Osteocyte (in vitro differentiated cells): ENCODE data around the gene SLC4A1. TPM values are rescaled to one million over a fixed set of nuclear protein-coding genes. Genes with fewer than 3 reads are reported as not detected.

Experiments
- DNase-seq: peaks from one replicate; pipeline ENCODE4 v3.0.0; 2021; ENCODE audit warnings: mixed read lengths; ENCODE audit not compliant: unreplicated experiment; ENCODE audit errors: extremely low spot score
- H3K27ac Mint-ChIP-seq: one replicate; pipeline ENCODE4 v1.8.0; 2021; ENCODE audit warnings: mild to moderate bottlenecking, mixed read lengths; ENCODE audit not compliant: unreplicated experiment
- H3K27me3 Mint-ChIP-seq: one replicate; pipeline ENCODE4 v1.8.0; 2021; ENCODE audit warnings: mixed read lengths; ENCODE audit not compliant: unreplicated experiment
- H3K36me3 Mint-ChIP-seq: one replicate; pipeline ENCODE4 v1.8.0; 2021; ENCODE audit warnings: mixed read lengths; ENCODE audit not compliant: unreplicated experiment
- H3K4me1 Mint-ChIP-seq: one replicate; pipeline ENCODE4 v1.8.0; 2021; ENCODE audit warnings: mixed read lengths; ENCODE audit not compliant: unreplicated experiment
- H3K4me3 Mint-ChIP-seq: one replicate; pipeline ENCODE4 v1.8.0; 2021; ENCODE audit warnings: mild to moderate bottlenecking, moderate library complexity, mixed read lengths; ENCODE audit not compliant: unreplicated experiment
- H3K9me3 Mint-ChIP-seq: one replicate; pipeline ENCODE4 v1.8.0; 2021; ENCODE audit warnings: mixed read lengths; ENCODE audit not compliant: unreplicated experiment
- total RNA-seq: library from RNA; stranded (reverse); gene quantifications from 2 replicates; pipeline ENCODE4 v1.2.1, GENCODE V29; 2021
- TF ChIP-seq, protein P1 (sequence below): fragments of 200-600 bp; sonication (generic); IDR thresholded peaks from 2 replicates; pipeline ENCODE4 v1.5.0; 2021; ENCODE audit warnings: antibody characterized with exemption, mild to moderate bottlenecking, moderate library complexity

Gene SLC4A1
- total RNA-seq, 1 donor from 2014 or later: not detected

DNA sequence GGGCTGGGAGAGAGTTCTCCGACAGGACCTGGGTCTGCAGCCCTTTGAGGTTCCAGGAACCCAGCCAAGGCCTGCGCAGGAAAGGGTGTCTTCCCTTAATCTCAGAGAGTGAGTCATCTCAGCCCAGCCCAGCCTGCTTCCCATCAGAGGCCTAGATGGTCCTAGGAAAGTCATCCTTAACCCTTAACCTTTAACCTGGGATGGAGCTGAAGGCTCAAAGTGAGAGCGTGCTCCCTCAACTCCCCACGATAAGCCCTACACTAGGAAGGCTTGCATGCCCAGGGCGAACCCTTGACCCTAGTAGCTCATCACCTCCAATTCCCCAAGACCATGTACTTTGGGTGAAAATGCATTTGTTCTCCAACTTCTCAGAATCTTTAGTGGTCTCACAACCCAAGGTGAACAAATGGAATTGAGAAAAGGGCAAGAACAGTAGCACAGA, 63.5 kb downstream of the SLC4A1 start:
- Mint-ChIP-seq H3K36me3 (peaks cover 12% of the 10 kb centered on the region), H3K27me3 (no peaks in the 10 kb centered on the region), H3K4me1 (peaks cover 17% of the 10 kb centered on the region), H3K27ac (peak overlapping the region; percentile 13), H3K4me3 (no peak overlapping the region), H3K9me3 (no peaks in the 10 kb centered on the region)
- TF ChIP-seq, protein P1, sequence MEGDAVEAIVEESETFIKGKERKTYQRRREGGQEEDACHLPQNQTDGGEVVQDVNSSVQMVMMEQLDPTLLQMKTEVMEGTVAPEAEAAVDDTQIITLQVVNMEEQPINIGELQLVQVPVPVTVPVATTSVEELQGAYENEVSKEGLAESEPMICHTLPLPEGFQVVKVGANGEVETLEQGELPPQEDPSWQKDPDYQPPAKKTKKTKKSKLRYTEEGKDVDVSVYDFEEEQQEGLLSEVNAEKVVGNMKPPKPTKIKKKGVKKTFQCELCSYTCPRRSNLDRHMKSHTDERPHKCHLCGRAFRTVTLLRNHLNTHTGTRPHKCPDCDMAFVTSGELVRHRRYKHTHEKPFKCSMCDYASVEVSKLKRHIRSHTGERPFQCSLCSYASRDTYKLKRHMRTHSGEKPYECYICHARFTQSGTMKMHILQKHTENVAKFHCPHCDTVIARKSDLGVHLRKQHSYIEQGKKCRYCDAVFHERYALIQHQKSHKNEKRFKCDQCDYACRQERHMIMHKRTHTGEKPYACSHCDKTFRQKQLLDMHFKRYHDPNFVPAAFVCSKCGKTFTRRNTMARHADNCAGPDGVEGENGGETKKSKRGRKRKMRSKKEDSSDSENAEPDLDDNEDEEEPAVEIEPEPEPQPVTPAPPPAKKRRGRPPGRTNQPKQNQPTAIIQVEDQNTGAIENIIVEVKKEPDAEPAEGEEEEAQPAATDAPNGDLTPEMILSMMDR: no peak
- DNase-seq: no peak

DNA sequence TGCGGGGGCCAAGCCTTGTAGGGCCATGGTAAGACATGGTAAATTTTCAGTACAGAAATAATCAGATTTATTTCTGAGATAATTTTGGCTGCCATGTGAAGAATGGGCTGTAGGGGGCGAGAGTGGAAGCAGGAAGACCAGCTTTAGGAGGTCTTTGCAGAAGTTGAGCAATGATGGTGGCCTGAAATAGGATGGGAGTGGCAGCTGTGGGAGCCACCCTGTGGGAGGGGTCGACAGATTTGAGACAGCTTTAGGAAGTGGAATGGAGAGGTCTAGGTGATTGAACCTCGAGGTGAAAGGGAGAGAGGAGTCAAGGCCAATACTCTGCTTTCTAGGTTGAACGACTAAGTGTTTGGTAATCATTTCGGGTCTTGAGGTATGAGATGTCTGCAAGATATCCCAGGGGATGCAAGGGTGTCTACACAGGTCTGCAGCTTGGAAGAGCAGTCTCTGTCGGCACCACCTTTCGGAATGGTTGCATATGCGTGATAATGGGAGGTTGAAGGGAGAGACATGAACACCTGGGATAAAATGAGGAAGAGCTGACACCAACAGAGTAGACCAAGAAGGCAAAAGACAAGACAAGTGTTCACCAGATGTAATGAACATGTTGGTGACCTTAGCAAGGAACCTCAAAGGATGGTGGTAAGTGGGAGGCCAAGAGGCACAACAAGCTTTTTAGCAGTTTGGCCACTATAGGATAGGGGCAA, 64.0 kb downstream of the SLC4A1 start:
- no peak for DNase-seq
- Mint-ChIP-seq H3K27me3 (no peaks in the 10 kb centered on the region), H3K9me3 (no peaks in the 10 kb centered on the region), H3K36me3 (peaks cover 12% of the 10 kb centered on the region), H3K4me3 (no peak overlapping the region), H3K27ac (peak overlapping the region; percentile 46), H3K4me1 (peaks cover 17% of the 10 kb centered on the region)
- TF ChIP-seq, protein P1: peak; percentile 73

DNA sequence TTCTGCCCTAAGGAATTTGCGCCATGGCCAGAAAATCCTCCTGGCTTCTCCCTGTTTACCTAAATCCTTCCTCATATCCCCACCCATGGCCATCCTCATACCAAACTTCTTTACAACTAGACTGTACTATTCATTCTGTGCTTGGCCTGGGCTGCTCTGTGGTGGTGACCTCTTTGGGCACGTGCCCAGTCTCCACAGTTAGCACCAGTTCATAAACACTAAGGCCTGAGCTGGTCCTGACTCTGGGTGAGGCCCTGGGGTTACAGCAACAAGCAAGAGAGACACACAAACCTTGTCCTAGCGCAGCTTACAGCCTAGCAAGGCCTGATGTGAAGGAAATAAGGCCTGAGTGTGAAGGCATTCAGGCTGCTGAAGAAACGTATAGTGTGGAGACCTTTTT, 65.2 kb downstream of the SLC4A1 start:
- no peaks in the 10 kb centered on the region for H3K9me3 Mint-ChIP-seq
- H3K4me1 Mint-ChIP-seq: peaks cover 23% of the 10 kb centered on the region
- no peak overlapping the region for H3K4me3 Mint-ChIP-seq
- peak overlapping the region; percentile 3 for H3K27ac Mint-ChIP-seq
- H3K36me3 Mint-ChIP-seq: peaks cover 3% of the 10 kb centered on the region
- DNase-seq: no peak
- no peaks in the 10 kb centered on the region for H3K27me3 Mint-ChIP-seq
- TF ChIP-seq, protein P1: no peak

DNA sequence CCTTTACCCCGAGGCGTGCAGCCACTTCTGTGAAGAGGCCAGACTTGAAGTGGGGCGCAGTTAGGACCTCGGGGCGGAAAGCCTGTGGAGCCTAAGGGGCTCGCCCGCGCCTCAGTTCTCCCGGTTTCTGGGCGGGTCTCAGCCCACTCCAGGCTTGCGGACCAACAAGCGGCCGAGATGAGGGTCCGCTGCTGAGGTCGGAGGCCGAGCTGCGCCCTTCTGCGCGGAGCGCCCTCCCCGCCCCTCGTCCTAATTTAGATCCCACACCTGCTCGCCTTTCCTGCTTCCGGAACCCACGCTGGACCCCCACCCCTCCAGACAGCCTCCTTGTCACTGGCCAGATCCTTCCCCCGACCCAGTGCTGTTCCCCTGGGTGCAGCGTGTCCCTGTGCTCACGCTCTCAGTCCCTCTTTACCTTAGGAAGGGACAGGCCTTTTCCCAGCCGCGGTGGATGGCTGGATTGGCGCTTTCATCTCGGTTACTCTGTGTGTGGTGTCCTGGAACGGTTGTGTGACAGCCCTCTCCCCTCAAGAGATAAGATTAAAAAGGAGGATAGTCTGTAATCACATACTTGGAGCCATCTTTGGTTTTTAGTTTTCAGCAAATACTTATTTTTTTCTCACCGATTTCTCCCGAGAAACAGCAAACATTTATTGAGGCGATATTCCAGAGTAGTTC, 67.3 kb downstream of the SLC4A1 start:
- no peak for DNase-seq
- H3K9me3 Mint-ChIP-seq: no peaks in the 10 kb centered on the region
- peaks cover 31% of the 10 kb centered on the region for H3K4me1 Mint-ChIP-seq
- TF ChIP-seq, protein P1: no peak
- H3K36me3 Mint-ChIP-seq: peaks cover 5% of the 10 kb centered on the region
- peak overlapping the region; percentile 94 for H3K27ac Mint-ChIP-seq
- H3K4me3 Mint-ChIP-seq: peak overlapping the region; percentile 85
- no peaks in the 10 kb centered on the region for H3K27me3 Mint-ChIP-seq
